22Rv1 (cell line): Measurements from ENCODE around the gene FILIP1L.
A peak's percentile ranks its signal among the peaks of the same experiment; 100 is the strongest.

Source experiments
- H3K27ac ChIP-seq: fragments of 450-650 bp; 2 replicates; pipeline ENCODE4 v1.5.1; 2017
- ZFX ChIP-seq: fragments of 450-650 bp; IDR thresholded peaks from 2 replicates; pipeline ENCODE4 v1.6.1; 2017; ENCODE audit warnings: antibody characterized with exemption, borderline replicate concordance
- TF ChIP-seq, protein P1 (sequence below): fragments of 450-650 bp; IDR thresholded peaks from 2 replicates; pipeline ENCODE4 v1.5.1; 2017; ENCODE audit warnings: mild to moderate bottlenecking

FILIP1L gene

DNA sequence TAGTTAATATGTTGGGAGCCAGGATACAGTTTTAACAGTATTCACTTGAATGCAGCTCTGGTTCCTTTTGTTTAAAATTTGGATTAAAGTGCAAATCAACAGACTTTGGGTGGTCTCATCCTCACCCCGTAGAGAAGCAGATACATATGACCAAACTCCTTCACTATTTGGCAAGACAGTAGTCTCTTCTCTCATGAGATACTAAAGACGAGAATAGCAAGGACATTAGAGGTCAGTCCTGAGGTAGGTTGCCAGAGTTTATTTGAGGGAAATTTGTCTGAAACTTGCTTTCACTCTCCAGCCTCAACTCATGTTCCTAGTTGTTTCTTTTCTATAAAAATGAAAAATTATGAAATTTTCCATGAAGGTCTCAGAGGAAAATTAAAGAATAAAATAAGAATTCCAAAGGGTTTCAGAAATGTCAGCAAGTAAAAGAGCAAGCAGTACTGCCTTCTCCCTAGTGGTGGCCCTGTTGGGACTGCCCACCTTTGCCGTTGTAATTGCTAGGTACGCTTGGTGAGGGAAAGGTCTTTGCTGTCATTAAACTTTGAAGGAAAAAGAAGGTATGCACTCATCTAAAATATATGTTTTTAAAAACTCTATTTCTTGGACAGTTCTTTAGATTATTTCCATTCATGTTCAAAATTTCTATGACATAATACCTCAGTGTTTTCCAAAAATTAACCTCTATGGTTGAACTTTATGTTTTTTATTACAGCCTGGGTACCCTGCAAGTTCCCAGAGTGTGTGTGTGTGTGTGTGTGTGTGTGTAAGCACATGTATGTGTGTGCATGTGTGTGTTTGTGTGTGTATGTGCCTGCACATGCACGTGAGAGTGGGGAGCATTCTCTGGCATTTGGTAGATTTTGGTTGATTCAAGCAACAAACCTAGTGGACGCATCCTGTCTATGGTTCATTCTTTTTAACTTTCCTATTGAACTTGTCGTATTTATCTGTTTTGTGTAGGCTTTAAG lies 185.2 kb downstream of the FILIP1L start:
- TF ChIP-seq, protein P1, sequence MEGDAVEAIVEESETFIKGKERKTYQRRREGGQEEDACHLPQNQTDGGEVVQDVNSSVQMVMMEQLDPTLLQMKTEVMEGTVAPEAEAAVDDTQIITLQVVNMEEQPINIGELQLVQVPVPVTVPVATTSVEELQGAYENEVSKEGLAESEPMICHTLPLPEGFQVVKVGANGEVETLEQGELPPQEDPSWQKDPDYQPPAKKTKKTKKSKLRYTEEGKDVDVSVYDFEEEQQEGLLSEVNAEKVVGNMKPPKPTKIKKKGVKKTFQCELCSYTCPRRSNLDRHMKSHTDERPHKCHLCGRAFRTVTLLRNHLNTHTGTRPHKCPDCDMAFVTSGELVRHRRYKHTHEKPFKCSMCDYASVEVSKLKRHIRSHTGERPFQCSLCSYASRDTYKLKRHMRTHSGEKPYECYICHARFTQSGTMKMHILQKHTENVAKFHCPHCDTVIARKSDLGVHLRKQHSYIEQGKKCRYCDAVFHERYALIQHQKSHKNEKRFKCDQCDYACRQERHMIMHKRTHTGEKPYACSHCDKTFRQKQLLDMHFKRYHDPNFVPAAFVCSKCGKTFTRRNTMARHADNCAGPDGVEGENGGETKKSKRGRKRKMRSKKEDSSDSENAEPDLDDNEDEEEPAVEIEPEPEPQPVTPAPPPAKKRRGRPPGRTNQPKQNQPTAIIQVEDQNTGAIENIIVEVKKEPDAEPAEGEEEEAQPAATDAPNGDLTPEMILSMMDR, result no peak
- no peak for TF ChIP-seq ZFX
- no peak overlapping the region for H3K27ac ChIP-seq

DNA sequence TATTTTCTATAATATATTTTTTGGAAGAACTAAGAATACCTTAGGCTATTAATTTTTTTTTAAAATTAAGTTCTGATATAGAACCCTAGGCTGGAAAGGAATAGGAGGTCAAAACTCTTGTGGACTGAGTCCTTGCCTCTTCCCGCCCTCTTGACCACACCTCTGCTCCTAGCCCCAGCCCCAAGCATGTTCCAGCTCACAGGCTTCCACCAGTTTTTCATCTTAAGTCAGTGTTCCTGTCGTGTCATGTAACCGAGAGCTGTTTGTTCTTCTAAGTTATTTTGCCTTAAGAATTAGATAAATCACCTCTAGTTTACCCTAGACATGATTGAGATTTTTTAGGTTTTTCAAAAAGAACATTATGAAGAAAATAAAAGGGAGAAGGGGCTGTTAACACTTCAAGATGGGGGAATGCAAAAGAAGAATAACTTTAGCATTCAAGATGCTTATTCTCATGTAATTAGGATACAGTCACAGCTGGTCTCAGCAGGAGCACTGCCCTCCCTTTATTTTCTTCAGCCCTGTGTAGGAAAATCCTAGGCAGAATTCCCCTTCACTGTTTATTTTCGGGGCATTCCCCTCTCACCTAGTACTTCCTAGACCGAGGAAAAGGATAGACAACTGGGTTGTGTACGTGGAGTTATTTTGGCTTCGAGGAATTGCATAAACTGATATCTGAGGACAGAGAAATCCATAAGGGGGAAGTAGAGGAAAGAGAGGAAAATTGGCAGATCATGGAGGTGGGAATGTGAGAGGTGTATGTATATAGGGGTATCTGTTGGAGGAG lies 186.4 kb downstream of the FILIP1L start:
- TF ChIP-seq, protein P1, result no peak
- no peak for TF ChIP-seq ZFX
- no peak overlapping the region for H3K27ac ChIP-seq

DNA sequence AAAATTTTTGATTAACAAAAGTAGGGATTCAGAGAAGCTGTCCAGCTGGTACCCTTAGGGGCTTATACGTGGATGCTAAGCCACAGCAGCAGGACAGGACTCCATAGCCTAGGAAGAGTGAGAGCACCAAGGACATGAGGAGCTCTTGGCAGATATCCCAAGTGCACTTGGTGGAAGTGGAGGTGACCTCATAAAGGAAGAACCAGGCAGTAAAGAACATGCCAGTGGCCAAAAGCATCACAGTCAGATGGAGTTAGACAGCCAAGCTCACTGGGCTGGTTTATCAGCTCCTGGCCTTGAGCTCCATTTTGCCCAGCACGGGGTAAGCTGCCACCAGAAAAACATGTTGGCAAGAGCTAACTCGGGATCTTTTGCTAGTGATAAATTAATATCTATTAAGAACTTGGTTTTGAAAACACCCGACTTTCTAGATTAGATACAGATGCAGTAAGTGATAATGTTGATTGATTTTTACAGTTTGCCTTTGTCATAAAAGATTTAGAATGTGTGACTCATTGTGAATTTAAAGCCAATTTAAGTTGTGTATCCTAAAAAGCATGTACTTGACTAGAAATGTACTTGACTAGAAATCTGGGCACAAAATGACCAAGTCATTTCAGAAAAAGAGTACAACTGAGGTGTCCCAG lies 188.6 kb downstream of the FILIP1L start:
- no peak for TF ChIP-seq ZFX
- TF ChIP-seq, protein P1, result no peak
- H3K27ac ChIP-seq, result no peak overlapping the region

DNA sequence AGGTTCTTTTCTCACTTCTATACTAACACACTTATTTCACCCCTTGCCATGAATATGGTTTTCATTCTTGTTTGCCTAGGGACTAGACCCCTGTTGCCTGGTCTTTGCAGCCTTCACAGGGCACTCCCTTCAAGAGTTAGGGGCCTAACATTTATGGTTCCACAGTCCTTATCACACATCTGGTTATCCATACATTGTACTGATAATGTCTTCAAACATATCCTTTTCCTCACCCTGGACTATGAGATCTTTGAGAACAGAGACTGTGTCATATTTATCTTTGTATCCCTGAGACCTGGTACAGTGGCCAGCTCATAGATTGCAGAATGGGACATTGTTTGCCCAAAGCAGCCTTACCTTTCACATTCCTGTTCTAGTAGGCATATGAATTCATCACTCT lies 190.4 kb downstream of the FILIP1L start:
- no peak overlapping the region for H3K27ac ChIP-seq
- TF ChIP-seq, protein P1, result no peak
- TF ChIP-seq ZFX, result no peak

GRCh38 chr3:99921986-99922385 lies 192.3 kb downstream of the FILIP1L start:
- no peak overlapping the region for H3K27ac ChIP-seq
- TF ChIP-seq, protein P1, result no peak
- TF ChIP-seq ZFX, result no peak

DNA sequence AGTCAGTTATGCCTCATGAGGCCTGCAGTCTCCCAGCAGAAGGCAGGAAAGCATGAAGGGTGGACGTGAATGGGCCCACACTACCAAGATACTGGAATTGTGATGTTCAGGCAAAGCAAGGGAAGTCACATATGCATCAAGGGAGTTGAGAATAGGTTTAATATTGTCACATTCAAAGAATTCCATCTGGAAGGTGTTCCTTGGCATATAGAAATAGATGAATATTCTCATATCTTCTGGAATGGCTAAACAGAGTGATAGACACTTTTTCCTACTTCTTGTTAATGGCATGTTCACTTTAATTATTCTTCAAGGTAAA lies 193.0 kb downstream of the FILIP1L start:
- TF ChIP-seq, protein P1, result no peak
- no peak for TF ChIP-seq ZFX
- peak overlapping the region; percentile 12; the same call in 1 of the 2 replicates for H3K27ac ChIP-seq
